ENCODE measurements around the gene KIRREL1.

Gene KIRREL1

DNA sequence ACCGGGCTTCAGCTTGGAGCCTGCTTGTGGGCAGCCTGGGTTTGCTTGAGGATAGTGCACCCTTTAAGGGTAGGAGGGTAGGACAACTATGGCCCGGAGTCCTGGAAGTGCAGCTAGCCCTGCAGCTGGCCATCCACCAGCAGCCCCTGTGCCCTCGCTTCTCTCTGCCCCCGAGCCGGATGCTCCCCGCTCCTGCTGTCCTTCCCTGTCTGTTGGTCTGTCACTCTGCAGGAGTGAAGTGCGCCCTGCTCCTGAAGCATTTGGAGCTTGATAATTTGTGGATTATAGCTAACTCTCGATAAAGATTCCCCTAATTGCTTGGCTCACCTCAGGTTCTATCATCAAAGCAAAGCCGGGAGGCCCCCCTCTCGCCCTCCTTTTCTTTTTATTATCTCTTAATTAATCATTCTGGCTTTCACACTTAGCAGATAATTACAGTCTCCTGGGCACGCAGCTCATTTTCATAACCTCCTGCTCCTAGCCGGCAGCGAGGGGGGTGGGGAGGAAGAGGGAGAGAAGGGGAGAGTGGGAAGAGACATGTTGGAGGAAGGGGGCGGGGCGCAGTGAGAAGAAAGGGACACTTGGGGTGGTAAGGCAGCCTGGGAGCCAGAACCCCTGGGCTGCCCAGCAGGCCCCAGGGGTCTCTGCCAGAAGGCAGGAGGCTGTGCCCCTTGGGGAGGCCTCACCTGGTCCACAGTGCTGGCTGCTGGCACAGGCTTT, 14.4 kb downstream of the KIRREL1 start:
- DNase-seq, result no peak

DNA sequence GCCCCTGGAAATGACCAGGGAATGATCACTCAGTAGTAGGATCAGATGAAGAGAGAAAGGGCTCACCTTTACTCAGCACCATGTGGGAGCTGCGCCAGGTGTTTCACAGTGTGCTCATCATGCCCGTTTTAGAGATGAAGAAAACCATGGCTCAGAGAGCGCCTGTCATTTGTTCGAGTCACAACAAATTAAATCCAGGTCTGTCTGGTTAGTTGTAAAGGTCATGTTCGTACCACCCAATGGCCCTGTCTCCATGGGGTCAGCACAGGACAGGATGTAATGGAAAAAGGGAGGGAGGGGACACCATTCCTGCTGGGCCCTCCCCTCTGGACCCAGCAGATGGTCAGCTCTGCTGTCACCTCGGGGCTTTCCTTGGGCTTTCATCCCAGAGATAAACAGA, 15.2 kb downstream of the KIRREL1 start:
- no peak for DNase-seq

DNA sequence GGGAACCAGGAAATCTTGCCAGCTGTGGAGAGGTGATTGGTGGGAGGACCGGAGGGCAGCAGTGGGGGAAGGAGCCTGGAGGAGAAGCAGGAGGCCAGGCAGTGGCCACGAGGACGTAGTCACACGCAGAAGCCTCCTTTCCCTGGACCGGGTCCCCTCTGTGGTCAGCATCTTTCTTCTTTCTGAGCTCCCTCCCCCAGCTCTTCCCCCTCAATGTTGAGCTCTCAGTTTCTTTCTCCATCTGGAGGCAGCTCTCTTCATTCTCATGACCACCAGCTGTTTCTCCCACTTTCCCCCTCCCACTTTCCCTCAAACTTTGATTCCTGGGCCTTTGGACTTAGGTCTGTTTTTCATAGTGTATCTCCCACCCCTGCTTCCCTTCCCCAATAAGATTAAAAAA, 18.3 kb downstream of the KIRREL1 start:
- DNase-seq, result no peak

DNA sequence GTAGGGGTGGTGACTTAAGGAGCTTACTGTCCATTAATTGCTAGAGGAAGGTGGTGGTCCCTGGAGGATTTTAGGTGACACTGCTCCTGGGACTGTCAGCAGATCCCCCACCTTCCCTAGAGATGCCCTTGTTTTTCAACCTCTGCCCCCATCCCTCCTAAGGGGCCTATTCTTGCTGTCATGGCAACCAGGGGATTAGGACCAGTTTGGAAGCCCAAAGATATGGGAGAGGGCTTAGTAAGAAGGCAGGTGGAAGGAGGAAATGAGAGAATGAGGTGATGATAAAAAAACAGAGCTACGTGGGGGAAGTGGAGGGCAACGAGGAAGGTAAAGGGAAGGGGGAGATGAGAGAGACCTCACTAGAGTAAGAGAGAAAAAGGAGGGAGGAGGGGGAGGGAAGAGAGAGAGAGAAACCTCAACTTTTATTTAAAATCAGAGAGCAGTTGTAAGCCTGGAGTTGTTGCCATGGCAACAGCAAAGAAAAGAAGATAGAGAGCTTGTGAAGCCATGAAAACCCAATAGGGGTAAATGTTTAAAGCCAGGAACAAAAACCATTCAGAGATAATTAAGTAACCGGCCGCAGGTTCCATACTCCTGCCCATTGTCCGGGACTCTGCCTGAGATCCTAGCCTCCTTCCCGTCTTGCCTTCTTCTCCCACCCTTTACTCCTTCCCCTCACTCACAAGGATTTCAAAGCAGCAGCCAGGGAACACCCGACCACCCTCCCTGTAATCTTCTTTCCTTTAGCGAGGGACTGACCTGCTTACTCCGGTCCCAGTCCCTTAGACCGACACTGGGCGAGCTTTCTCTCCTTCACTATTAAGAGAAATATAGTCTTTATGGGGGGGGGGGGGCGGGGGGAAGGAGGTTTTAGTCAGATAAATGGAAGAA, 20.6 kb downstream of the KIRREL1 start:
- DNase-seq, result no peak

DNA sequence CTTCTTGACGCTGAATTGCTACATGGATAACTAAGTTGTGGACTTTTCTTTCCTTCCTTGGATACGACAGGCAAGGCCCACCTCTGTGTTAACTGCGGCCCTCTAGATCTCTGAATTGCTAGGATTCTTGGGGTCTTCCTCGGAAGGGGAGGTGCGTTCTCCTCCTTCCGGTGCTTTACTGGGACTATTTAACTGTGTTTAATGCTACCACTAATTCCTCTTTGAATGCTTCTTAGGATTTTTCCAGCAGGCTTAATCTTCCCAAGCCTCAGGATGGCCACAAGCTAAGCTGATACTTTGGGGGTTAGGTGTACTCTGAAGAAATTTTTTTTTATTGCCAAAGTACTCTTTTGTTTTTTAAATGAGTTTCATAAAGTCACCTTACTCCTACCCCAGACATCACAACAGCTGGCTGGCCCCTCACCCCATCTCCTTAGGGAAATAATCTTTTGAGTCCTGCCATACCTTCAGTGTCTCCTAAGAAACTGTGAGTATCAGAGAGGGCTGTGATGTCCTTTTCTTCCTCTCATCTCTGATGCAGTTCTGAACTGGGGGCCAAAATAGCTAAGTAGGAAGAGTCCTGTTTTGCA, 21.4 kb downstream of the KIRREL1 start:
- DNase-seq, result no peak

DNA sequence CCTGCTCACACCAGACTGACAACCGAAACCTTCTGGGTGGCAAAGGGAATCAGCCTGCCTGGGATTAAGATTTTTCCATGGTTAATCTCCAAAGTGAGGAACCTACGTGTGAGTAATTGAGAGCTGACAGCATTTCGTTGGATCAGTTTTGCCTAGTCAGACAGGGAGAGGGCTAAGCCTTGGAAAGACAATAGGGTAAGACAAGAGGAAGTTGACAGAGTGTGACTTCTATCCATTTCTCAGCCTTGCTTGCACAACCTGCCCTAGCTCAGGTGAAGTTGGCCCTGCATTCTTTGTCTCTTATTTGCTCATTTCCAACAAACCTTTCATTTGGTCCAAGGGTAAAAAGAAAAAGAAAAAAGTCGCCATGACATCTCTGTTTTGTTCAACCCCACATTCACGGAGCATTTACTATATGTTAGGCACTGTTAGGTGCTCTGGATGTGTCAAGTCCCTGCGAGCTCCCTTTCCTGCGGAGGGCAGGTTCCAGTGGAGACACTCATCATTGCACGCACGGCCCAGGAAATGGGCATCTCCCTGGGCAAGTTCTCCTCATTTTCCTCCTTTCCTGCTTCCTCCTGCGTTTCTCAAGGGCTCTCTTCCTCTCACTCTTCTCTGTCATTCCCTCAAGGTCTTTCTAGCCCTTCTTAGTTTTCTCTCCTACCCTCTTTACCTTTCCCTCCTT, 23.3 kb downstream of the KIRREL1 start:
- DNase-seq, result no peak

DNA sequence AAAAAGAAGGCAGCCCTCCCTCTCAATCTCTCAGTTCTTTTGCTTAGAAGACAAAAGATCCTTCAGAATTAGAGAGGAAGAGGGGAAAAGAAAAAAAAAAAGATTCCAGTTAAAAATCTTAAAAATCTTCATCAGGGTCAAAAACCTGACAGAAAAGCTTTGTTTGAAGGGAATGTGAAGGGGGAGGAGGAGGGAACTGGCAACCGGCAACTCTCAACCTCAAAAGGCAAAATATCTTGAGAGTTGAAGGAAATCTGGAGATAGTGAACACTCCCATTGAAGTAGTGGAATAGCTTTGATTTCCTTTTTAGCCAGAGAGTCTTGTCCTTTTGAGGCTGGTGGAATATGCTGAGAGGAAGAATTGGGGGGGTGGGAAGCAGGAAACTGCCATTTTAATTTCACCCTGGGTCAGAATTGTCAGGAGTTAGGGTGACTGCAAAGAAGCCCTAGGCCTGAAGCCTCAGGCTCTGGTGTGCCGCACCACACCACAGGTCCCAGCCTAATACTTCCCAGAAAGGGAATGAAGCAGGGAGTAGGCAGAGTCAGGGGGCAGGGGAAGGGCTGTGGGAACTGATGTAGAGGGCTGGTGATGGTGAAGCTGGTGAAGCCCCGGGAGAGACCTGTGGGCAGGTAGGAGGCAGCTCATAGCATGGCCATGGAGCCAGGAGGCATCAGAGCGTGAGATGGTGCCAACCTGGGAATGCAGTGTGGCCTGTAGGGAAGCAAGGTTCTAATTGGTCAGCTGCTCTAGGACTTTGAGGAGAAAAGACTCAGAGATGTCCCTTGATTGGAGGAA, 24.6 kb downstream of the KIRREL1 start:
- DNase-seq, result no peak

DNA sequence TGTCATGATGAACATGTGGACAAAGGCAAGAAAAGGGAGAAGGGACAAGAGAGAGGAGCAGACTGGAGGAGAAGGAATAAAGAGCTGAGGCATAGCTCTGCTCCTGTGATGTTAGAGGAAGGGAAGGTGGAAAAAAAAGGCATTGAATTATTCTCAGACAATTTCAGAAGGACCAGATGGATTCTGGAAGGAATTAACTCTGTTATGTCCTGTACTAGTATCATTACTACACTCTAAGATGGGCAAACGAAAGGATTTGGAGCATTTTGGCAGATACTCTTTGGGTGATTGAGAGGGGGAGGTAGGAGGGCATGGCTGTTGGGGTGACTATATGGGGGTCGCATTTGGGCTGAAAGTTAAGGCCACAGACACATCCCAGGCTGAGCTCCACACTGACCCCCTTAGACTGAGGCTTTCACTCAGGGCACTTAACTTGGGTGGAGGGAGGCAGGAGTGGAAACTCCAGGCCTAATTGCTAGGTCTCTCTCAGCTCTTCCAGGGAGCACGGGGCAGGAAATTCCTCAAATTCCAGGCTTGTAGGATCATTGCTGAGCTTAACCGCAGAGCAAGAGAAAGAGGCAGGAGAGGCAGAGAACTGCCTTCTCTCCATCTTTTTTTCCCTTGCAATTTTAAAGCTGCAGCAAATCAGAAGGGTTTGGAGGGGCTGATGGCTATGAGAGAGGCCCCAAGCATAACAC, 25.9 kb downstream of the KIRREL1 start:
- DNase-seq, result no peak

DNA sequence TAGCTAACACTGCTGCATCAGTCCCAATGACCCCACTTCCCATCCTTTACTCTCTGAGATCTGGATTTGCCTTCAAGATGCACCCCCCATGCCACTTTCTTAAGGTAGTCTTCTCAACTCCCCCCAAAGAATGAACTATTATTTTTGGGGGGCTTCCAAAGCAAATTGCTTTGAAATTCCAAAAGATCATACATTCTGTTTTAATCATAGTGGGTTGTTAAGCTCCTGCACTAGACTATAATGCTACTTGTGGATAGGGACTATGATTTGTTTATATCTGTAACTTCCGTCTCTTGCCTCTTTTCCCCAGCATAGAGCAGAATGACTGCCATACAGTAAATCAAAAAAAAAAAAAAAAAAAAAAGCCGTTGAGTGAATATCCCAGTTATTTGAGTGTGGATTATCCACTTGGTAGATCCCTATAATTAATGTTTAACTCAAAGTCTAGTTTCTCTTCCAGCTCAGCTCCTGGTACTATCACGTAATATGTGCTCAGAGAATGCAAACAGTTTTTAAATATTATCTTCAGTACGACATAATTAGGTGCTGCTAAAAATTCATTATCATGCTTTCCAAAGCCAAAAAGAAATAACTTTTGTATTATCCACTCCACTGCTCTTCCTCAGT, 26.9 kb downstream of the KIRREL1 start:
- DNase-seq, result no peak

DNA sequence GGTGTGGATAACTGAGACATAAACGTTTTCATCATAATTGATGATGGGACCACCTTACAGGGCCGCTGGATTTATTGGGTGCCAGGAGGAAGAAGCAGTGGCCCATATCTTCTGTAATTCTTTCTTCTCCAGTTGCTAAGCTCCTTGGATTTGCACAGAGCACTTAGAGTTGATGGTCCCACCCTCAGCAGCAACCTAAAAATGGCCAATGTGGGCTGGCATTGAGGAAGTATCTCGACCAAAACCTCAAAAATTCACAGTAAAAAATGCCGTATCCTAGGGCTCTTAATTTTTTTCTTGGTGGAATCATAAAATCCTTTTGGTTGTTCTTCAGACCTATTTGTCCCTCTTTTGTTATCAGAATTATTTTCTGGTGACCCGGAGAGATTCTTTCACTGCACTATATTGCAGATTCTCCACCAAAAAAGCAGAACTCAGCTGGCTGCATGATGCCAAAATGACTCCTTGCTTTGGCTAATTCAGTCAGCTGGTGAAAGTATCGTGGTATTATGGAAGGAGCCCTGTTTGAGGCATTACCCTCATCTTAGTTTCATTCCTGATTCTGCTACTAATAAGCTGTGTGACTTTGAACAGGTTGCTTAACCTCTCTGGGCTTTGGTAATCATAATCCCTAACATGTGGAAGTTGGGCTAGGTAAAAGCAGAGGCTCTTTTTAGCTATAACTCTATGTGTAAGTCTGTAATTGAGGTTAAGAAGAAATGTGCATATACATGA, 27.6 kb downstream of the KIRREL1 start:
- no peak for DNase-seq

DNA sequence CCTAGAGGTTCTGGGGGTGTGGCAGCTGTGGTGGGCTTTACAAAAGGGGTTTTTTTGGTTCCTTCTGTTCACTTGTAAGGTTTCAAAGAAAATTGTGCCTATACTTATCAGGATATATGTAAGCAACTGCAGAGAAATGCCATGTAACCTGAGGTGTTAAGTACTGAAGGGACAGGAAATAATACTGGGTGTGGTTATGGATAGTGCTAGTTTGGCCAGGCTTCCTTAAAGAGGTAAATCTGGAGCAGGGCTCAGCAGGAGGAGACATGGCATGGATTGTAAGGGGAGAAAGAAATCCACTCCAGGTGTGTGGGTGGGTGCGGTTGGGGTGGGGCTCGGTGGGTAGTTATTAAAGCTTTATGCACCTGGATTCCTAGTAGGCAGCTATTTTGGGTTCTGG, 28.3 kb downstream of the KIRREL1 start:
- no peak for DNase-seq

DNA sequence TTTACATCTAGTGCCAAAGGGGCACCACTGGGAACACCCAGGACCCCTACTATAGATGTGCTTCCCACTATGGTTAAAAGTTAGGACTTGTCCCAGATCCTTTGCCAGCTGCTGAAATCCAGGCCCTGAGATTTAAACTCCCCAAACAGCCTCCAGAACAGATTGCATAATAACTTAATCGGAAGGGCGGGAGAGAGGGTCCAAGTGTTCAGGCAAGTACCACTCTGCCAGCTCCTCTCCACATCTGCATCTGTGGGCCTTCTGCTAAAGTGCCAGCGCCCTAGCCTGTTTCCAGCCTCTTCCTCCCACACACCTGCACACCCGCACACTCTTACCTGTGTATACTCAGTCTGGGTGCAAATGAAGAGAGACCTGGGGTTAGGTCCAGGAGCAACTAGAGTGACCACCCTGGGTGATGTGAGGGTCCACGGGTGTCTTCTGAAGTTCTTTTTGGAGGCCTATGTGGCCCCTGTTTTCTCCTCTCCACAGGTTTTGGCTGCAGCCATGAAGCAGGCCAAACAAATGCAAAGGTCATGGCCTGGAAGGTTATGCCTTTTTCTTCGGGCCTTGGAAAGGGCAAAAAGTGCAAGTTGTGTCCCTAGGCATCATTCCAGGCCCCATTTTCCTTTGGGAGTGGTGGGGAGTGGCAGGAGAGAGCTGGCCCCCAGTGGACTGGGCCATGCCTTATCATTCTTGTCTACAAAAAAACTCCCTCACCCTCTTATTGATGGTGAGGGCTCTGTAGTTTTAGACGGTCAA, 29.3 kb downstream of the KIRREL1 start:
- DNase-seq, result no peak

DNA sequence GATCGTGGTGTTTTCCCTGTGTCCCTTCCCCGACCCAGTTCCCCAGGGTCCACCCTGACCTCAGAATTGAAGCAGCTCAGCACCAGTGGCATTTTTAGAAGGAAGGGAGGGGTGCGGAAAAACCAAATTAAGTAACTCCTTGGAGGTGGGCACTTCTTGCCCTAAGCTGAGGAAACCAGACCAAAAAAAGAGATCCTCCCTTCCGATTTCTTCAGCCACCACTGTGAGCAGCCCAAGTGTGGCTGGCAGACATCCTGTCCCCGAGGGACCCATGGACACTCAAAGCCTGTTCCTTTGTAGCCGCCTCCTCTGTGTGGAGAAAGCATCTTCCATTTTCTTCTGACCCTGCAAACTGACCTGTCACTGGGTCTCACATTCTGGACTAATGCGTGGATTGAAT, 31.3 kb downstream of the KIRREL1 start:
- DNase-seq, result no peak

DNA sequence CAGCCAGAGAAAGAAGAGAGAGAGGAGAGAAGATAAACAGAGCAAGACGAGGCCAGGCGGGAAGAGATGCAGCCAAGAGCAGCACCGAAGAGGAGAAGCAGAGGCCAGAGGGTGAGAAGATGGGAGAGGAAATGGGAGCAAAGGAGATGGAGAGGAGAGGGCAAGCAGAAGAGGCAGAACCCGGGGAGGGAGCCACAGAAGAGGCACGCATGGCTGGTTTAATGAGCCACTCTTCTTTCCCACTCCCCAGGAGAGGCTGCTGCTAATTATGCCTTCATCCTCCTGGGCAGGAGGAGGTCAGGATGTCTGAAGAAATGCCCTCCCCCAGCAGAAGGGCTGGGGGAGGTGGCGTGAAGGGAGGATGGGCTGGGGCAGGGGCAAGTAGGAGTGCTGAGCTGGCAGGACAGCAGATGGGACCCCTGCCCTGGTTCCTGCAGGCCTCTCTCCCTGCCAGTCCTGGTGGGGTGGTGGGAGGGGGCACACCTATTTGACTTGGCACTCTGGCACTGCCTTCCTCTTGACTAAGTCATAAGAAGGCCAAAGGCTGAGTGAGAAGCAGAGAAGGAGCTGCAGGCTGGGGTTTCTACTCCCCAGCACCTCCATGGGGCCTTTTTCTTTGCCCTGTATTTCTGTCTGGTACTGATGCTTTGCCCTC, 32.3 kb downstream of the KIRREL1 start:
- no peak for DNase-seq

DNA sequence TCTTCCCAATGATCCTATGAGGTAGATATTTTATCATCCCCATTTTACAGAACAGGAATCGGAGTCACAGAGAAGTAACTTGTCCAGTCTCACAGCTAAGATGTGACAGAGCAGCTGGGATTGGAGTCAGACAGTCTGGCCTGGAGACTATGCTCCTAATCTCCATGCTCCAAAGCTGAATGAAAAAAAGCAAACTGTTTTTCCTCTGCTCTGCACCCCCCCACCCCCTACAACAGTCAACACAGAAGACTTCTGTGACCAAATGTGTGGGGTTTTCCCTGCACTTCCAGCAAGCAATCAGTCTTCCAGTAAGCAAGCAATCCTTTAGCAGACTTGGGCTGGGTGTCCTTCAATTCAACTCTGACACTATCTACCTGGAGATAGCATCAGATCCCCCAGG, 33.2 kb downstream of the KIRREL1 start:
- DNase-seq, result no peak

DNA sequence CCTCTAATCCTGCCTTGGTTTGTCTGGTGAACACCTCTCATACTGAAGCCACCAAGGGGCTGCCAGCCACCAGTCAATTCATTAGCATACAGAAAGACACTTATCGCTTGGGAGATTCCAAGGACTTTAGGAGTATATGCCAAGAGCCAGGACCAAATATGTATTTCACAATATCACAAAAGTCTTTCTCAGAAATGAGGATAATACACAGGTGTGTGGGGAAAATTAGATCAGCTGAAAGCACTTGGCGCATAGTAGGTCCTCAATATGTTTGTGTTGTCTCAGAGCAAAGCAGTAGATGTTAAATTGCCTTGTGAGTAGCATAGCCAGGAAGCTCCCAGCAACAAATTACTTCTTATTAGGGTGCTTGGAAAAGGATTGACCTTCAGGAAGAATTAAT, 34.1 kb downstream of the KIRREL1 start:
- no peak for DNase-seq

DNA sequence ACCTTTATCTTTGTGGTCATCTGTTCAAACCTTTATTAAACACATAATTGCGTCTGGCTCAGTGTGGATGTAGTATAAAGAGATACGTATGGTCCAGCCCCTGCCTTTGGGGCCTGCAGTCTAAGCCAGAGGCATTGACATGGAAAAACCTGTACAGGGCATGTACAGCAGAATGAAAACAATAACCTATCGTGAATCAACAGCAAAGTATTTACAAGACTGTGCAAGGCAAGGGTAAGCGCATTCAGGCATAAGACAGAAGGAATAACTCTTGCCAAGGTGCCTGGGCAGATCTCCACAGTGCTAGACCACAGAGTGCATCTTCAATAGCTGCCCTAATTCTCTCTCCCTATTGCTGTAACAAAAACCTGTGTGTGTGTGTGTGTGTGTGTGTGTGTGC, 35.5 kb downstream of the KIRREL1 start:
- DNase-seq, result no peak

DNA sequence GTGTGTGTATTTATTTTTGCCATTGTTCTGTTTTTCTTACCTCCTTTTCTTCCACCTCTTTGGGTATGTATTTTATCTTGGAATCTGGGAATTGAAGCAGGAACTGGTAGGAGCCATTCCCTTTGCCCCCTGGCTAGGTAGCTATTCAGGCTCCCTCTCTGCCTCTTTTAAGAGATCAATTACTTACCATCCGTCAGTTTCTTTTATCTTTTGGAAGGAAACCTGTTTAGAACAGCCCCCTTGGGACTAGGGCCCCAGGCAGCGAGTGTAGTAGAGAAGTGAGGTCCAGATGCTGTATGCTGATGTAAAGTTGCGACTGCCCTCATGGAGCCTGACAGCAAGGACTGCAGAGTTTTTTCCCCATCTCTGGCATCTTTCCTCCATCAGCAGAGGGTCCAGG, 41.6 kb downstream of the KIRREL1 start:
- DNase-seq, result no peak

DNA sequence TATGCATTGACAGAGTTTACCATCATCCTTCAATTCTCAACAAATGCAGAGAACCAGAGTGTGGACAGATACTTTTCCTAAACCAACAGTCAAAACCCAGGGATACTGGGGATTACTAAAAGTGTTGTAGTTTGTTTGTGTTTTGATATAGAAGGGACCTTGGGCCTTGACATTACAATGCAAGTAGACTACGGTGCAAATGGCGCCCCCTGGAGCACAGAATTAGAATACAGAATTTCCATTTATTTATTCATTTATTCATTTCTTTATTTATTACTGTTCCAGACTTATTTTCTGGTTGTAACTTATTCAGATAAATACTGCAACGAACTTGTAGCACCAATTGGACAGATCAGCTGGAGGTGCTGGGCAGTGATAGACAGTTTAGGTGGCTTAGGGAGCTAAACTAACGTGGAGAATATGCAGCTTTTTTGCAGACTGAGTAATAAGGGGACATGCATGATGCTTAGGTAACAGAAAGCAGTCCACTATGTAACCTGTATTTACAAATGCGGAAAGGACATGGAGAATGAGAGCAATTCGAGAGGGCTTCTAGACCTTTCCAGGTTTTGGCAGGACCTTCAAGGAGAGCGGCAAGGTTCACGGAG, 42.6 kb downstream of the KIRREL1 start:
- no peak for DNase-seq
